HG03196 (cell line): Measurements from ENCODE around the gene CTBP1.

Experiments used
- ATAC-seq: cut with Tn5 transposase; IDR thresholded peaks from one replicate; pipeline ENCODE4 v1.9.1; 2021; ENCODE audit not compliant: unreplicated experiment

The CTBP1 gene

DNA sequence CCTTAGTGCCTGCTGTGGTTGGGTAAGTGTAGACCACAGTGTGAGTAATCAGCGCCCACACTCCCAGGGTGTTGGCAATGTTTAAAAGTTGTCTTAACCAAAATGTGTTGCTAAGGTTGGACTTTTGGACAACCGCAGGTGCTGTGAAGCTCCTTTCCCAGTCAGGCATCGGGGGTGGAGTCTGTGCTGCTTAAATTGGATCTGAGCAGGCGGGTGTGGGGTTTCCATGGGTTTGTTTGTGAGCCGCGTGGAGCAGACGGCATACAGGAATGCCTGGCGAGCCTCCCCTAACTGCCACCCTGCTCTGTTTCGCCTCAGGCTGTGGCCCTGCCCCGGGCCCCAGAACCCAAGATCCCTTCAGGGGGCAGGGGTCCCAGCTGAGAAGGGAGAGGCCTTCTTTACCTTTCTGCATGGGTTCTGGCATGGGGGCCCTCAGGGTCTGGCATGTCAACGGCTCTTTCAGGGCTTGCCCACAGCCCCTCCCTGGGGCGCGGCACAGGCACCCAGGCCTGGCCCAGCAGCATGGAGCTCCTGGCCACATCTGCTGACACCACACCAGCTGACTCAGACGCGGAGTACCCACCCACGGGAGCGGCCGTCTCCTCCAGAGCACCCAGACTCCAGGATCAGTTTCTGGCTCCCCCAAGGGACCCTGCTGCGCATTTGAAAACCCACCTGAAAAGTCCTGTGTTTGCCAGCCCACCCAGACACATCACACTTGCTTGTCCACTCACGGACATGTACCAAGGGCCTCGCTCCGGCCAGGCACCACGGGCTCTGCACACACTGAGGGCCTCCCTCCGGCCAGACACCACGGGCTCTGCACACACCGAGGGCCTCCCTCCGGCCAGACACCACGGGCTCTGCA lies 71.4 kb downstream of the CTBP1 start:
- no peak for ATAC-seq

DNA sequence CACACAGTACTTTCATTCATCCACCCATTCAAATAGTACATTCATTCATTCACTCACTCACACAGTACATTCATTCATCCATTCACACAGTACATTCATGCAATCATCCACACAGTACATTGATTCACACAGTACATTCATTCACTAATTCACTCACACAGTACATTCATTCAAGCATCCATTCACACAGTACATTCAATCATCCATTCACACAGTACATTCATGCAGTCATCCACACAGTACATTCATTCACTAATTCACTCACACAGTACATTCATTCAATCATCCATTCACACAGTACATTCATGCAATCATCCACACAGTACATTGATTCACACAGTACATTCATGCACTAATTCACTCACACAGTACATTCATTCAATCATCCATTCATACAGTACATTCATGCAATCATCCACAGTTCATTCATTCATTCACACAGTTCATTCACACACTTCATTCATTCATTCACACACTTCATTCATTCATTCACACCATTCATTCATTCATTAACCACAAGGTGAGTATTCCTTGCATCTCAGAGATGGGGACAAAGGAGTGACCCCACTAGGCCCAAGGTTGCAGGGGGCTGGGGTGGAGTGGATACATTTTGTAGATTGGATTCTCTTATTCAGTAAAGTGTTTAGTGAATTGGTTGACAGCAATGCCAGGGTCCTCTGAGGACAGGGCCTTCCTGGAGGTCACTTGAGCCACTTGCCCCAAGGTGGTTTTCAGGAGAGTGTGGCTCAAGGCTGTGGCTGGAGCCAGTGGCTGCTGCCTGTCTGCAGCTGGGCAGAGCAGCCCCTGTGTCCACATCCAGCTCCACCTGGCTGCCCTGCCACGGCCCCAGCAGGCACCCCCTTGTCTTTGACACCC lies 72.3 kb downstream of the CTBP1 start:
- ATAC-seq: no peak

DNA sequence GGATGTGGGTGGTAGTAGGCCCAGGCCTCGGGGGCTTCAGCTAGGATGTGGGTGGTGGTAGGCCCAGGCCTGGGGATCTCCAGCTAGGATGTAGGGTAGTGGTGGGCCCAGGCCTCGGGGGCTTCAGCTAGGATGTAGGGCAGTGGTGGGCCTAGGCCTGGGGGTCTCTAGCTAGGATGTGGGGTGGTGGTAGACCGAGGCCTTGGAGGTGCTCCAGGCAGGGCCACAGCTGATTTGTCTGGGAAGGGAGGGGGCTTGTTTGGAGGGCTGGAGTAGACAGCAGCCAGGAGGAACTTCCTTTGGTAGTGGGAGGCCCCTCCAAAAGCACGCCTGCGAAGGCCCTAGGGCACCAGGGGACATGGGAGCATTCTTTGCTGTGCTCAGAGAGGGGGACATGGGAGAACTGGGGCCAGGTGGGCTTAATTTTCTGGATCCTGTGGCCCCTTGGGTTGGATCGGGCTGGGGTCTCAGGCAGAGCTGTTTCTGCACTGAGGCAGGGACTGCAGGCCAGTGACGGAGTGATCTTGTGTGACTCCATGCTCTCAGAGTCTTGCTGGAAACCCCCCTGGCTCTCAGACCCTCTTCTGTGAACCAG lies 73.2 kb downstream of the CTBP1 start:
- ATAC-seq: no peak

DNA sequence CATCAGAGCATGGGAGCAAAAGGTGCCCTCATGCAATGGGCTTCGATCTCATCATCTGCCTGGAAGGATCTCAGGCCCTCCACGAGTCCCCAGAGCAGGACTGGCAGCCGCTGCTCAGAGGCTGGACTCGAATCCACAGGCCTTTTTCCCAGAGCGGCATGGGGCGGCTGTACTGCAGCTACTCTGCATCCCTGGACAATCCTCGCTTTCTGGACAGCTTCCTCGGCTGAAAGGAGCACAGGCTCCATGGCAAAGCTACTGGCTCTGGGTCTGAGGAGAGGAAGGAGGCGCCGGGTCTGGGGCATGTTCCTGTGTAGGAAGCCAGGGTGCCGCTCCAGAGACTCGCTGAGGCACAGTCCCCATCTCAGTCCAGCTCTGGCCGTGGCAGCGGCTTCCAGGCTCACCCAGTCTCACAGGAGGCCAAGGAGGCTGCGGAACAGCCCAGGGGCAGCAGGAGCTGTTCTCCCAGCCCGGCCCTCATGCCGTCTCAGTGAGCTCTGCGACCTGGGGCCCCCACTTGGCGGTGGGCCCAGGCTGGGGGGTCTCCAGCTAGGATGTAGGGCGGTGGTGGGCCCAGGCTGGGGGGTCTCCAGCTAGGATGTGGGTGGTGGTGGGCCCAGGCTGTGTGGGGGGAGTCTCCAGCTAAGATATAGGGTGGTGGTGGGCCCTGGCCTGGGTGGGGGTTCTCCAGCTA lies 73.8 kb downstream of the CTBP1 start:
- ATAC-seq: no peak

DNA sequence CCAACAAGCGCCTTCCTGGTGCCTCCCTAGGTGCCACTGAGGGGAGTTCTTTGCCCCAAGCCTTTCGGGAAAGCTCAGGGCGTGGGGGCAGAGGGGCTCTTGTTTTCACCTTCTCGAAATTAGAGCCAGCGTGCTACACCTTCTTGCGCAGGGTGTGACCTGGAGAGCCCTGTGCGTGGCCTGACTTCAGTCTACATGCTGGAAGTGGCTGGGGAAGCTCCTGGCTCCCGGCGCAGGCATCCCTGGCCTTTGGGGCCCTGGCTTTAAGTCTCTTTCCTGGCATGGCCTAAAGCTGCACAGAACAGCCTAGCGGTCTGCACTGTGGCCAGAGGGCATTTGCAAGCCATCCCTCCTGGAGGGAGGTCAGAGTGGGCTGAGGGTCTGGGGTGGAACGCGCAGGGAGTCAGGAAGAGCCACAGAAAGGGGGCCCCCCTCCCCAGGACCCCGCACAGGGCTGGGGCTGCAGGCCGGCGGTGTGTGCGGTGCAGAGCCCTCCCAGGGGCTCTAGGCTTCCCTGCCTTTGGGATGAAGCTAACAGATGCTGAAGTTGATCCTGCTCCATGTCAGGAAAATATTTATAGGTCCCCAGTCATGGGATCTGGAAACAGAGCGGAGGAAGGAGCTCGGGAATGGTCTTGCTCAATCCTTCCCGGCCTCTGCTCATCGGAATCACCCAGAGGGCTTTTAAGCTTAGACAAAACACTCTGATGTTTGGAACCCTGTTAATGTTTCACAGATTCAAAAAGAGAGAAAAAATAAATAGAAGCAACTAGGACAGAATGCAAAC lies 75.8 kb downstream of the CTBP1 start:
- ATAC-seq: no peak

DNA sequence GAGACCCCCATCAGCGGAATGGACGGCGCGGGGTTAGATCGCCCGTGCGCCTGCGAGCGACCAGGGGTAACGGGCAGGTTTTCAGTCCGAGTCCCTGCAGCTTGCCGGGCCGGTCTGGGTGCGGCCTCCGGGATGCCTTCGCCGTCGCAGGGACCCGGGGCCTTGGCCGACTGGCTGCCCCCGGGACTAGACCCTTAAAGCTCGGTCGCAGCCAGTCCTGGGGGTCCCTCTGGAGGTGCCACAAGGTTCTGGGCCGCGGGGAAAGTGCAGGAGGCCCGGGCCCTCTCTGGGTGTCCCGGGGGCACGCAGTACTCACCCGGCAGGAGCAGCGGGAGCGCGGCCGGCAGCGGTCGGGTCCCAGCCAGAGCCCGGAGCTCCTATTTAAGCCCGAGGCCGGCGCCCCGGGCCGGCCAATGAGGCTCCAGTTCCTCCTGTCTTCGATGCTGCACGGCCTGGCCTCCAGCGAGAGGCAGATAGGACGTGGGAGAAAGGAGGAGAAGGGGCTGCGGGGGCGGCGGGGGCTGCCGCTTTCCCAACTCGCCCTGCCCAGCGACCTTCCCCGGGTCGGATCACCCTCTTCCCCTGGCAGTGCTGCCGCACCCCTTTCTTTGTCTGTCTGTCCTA lies 76.6 kb downstream of the CTBP1 start, which contains the start of gene SPON2:
Gene SPON2, minus strand, starts transcription at position 356 of the 624 bp plus-strand sequence.
- ATAC-seq: no peak

DNA sequence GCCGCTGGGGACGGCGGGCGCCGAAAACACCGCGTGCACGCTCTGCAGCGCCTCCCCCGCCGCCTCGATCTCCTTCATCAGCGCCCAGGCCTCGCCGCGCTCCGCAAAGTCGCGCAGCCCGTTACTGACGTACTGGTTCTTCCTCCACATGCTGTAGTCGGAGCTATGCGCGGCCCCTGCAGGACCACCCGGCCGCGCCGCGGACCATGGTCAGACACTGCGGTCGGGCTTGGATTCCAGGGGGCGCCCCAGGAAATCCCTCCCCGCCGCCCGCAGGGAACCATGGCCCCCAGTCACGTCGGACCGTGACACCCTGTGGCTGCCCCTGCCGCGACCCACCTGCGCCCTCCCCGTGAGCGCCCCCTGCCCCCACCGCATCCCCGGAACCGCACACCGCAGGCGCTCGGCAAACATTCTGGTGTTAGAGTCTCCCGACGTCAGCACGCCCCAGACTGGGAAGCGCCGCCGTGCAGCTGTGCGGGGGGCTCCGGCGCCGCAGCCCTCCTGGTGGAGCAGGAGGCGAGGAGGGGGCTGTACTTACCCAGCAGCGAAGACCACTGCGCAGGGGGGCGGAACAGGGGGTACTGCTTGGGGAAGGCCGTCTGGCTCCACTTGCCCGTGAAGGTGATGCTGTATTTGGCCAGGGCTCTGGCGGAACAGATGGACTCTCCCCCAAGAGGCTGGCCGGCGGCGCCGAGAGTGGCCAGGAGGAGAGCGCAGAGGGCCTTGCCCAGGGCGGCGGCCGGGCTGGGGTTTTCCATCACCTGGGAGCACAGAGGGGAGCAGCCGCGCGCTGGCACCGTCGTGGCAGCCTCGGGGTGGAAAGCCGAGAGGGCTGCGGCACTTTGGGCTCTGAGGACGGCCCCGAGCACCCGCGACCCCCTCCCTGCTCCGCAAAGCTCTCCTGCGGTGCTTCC lies 77.4 kb downstream of the CTBP1 start:
- ATAC-seq: no peak

DNA sequence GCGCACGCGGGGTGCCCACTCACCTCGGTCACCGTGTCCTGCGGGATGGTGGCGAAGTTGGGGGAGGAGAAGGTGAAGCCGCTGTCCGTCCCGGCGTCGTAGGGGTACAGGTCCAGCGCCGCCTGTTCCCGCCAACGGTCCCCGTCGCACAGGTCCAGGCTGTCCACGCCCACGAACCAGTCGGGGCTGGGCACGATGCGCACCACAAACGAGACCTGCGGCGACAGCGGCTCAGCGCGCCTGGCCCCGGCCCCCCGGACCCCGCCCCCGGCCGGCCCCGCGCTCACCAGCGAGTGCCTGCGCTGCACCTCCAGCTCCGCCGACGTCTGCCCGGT lies 78.0 kb downstream of the CTBP1 start:
- ATAC-seq: no peak

DNA sequence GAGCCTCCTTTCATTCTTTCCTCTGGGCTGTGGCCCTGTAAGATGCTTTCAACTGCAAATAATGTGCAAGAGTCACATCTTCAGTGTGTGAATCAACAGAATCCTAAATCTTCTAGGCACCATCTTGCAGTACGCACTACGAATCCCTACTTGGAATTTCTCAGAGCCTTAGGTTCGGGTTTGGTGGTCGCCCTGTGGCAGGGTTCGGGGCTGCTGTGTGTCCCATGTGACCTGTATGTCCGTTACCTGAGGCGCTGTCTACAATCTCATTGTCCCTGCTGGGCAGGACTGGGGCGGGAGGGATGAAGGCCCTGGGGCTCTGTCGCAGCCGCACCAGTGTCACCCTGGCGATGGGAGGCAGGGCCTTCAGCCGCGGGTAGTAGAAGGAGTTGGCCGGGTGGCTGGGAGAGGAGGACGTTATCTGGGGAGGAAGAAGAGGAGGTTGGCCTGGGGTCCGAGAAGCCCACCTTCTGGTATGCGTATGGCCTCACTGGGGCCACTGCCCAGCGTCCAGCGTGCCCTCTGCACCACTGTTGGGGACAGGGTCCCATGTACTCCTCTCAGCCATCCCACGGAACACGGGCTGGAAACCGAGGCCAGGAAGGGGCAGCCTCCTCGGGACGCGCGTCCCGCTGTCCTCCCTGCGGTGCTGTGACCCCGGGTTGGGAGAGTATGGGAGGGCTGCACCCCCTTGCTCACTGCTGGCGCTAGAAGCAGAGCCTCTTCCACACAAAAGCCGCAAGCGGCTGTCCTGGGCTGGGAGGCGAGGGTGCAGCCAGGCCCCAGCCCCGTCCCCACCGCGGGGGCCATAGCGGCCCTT lies 78.6 kb downstream of the CTBP1 start:
- no peak for ATAC-seq

DNA sequence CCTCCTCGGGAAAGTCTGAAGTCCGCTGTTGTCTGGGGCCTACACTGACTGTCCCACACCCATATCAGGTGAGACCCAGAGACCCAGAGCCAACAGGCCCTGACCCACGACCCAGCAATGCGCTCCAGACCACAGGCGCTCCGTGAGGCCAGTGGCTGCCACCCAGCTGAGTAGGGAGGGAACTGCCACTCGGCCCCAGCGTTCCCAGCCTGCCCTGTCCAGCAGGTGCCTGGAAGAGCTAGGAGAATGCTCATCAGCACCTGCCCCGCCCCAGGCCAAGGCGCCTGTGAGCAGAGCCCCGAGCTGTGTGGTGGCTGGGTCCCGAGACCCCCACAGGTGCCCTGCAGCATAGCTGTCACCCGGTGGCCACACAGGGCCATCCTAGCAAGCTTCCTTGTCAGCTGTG lies 79.2 kb downstream of the CTBP1 start:
- no peak for ATAC-seq

DNA sequence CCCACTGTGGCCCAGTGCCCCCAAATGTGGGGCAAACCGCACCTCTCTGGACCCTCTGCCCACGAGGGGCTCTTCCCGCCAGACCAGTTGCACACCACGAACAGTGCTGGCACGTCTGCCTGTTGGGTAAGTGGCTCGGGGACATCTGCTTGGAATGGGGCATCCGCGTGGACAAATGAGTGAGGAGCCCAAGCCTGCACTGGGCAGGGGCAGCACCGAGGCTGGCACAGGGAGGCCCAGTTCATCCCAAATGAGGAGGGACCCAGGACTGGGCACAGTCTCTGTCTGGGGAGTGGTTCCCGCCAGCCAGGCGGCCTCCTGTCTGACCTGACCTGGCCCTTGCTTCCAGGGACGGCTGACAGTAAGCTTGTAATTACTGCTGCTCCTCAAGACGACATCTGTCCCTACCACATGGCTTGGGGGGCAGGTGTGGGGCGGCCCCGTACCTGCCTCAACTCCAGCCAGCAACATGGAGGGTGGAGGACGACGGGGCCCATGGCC lies 79.7 kb downstream of the CTBP1 start:
- no peak for ATAC-seq

DNA sequence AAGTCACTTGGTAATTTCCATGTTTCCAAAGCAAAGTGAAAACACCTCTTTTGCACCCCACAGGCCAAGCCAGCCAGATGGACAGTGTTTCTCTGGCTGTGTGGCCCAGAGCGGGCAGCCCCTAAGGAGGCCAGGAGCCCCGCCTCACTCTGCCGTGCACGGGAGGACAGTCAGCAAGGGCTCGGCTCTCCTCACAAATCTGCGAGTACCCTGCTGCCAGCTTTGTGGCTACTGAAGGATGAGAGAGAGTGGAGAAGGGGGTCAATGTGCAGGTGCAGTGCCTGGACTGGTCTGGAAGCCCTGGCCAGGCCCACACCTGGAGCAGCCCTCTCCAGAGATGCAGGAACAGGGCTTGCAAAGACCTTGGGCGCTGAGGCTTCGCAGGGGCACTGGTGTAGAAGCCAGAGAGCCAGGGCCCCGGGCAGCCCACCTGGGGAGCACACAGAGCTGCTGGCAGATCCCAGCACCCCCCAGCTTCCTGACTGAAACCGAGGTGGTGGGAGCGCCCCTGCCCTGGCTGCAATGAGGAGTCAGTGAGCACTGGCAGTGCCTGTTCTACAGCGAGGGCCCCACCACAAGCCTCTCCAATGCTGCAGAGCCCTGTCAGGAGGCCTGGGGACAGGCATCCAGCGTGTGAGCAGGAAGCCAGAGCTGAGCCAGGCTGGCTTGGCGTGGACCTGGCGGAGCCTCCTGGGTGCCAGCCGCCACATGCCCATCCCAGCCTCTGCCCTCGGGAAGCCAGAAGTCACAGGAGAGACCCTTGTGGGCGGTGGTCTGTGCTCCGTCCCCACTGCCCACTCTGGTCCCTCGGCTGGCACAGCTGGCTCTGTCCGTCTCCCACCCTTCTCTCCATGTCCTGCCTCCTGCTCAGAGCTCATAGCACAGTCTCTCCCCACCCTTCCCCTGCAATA lies 80.5 kb downstream of the CTBP1 start:
- ATAC-seq: no peak

DNA sequence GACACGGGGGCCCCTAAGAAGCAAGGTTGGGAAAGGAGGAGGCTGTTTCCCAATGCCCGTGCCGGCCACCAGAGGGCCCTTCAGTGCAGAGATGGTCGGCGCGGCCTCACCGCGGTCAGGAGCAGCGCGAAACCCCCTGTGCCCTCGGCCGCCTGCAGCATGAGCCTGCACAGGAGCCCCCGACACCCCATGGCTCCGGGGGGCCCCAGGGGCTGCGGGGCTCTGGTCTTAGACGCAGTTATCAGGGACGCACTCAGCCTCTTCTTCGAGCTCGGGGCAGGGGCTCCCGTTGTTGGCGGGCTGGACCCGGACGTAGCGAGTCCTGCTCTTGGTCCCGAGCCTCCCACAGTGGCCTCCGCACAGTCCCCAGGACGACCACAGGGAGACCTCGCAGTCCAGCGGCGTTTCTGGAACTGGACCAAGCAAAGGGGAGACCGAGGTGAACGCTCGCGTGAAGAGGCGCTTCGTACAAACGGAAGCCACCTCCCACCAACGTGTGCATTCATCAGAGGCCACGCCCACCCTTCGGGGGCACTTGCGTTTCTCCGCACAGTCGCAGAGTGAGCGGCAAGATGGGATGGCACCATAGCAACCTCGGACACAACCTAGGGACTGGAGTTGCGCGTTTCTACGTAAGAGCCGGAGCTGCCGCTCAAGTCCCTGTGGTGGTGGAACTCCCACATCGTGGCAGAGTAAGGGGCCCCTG lies 81.5 kb downstream of the CTBP1 start:
- ATAC-seq: peak; percentile 74

DNA sequence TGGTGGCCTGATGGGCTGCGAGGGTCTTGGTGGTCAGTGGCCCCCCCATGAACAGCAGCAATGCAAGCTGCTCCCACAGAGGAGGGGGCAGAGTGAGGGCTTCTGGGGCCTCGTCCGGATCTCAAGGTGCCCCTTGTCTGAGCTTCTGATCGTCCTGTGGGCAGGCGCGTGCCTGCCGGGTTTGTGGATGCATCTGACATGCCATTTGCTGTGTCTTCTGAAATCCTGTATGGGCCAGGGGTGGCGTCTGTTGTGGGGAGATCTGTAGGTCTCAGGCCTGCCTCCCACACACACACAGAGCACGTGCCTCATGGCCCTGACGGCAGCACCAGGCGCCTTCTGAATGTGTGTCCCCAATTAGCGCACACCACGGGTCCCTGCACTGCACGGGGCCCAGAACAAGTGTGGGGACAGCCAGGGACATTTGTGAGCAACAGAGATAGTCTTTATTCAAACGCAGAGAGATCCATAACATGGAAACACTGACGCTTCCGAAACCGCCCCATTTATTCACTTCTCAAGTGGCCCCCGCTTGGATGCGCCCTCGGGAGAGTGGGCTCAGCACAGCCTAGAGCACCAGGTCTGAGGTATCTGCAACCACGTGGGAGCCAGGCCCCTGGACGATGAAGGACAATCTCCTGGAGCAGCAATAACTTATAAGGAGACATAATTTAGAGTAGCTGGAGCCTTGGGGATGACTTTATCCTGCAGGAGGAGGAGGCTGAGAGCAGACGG lies 82.3 kb downstream of the CTBP1 start:
- no peak for ATAC-seq

DNA sequence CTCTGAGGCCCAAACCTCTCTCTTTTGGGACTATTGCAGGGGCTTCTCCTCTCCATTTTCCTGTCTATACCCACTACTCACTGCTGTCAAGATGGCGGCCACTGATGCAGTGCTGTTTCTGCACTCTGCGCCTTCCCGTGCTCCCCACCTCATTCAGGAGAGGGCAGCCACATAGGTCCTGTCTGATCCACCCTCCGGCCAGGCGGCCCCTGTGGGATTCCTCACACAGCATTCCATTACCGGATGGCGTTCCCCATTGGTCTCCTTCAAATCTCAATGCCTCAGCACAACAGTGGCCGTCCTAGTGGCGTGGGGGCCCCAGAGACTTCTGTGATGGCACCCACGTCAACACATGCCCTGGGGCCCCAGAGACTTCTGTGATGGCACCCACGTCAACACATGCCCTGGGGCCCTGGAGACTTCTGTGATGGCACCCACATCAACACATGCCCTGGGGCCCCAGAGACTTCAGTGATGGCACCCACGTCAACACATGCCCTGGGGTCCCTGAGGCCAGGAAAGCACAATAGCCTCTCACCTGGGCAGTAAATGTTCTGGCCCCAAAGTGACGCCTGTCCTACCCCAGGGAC lies 83.9 kb downstream of the CTBP1 start:
- no peak for ATAC-seq
